GM21390 (cell line): ENCODE measurements around the gene PGM2.

ENCODE experiments used
- ATAC-seq: cut with Tn5 transposase; IDR thresholded peaks from one replicate; pipeline ENCODE4 v1.9.1; 2021; ENCODE audit not compliant: unreplicated experiment

Gene PGM2

GRCh38 chr4:37896206-37896860 lies 69.8 kb downstream of the PGM2 start:
- no peak for ATAC-seq

- no peak for ATAC-seq
Measured at GRCh38 chr4:37902212-37902611, 75.7 kb downstream of the PGM2 start.

GRCh38 chr4:37902738-37903693 lies 76.5 kb downstream of the PGM2 start:
- ATAC-seq, result no peak

- no peak for ATAC-seq
Measured at GRCh38 chr4:37903901-37904300, 77.4 kb downstream of the PGM2 start.

- no peak for ATAC-seq
Measured at GRCh38 chr4:37904824-37905223, 78.3 kb downstream of the PGM2 start.

GRCh38 chr4:37905533-37906169 lies 79.2 kb downstream of the PGM2 start:
- ATAC-seq, result no peak

- no peak for ATAC-seq
Measured at GRCh38 chr4:37908488-37909331, 82.2 kb downstream of the PGM2 start.

- ATAC-seq, result no peak
Measured at GRCh38 chr4:37909332-37910090, 83.0 kb downstream of the PGM2 start.

- no peak for ATAC-seq
Measured at GRCh38 chr4:37910091-37910486, 83.6 kb downstream of the PGM2 start.
